ENCODE data around the gene ICAM2. TPM values are rescaled to one million over a fixed set of nuclear protein-coding genes. Genes with fewer than 3 reads are reported as not detected.

Gene ICAM2
- total and polyA plus RNA-seq, 2 donors (not counting 3 experiments of a cell fraction or from before 2014, with no cell fraction given), result 586 to 2,377 TPM

DNA sequence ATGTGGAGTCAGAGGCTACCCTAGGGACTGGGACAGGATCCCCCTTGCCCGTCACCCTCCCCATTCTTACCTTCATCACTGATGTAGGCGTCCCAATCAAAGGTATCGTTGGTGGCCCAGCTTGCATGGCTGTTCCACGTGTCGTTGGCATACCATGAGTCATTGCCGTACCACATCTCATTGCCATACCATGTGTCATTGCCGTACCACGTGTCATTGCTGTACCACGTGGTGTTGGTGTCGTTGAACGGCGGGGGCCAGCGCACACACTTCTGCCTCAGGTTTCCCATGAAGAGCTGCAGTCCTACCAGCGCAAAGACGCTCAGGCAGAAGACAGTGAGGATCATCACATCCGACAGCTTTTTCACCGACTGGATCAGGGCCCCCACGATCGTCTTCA, 52.5 kb downstream of the ICAM2 start:
- H3K9ac ChIP-seq (replicated peaks; ENCODE audit: extremely low read depth, insufficient read depth, low read length), result no peak overlapping the region
- H3K9me1 ChIP-seq (replicated peaks; ENCODE audit: control insufficient read depth, extremely low read depth, insufficient read depth, low read length), result no peaks in the 10 kb centered on the region
- H3K9me3 ChIP-seq (replicated peaks; ENCODE audit: control insufficient read depth, insufficient read depth, low read length), result no peaks in the 10 kb centered on the region
- no peaks in the 10 kb centered on the region for H3K27me3 ChIP-seq (ENCODE audit: control insufficient read depth in 2 of 2, insufficient read depth in 2 of 2, low read length in 2 of 2)
- BruUV-seq (replicated peaks), result no TSS peak
- TF ChIP-seq GATA2 (IDR thresholded peaks at IDR 0.05; ENCODE audit: insufficient read depth, insufficient read length, low read depth, low read length), result no peak
- no peak for TF ChIP-seq JUN (IDR thresholded peaks at IDR 0.05; ENCODE audit: borderline replicate concordance, insufficient read depth, insufficient read length, low read depth)
- no peak for TF ChIP-seq POLR2AphosphoS5 (IDR thresholded peaks at IDR 0.05; ENCODE audit: insufficient read depth, low read depth, low read length)
- TF ChIP-seq, protein P1, sequence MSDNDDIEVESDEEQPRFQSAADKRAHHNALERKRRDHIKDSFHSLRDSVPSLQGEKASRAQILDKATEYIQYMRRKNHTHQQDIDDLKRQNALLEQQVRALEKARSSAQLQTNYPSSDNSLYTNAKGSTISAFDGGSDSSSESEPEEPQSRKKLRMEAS (IDR thresholded peaks at IDR 0.05; ENCODE audit: insufficient read depth, insufficient read length), result no peak
- TF ChIP-seq MYC (IDR thresholded peaks at IDR 0.05; ENCODE audit: low read depth, low read length), result no peak
- TF ChIP-seq FOS (IDR thresholded peaks at IDR 0.05; ENCODE audit: borderline replicate concordance, insufficient read depth, low read length), result no peak
- TF ChIP-seq POLR2A (IDR thresholded peaks at IDR 0.05; ENCODE audit: low read depth, low read length), result no peak
- no peak for TF ChIP-seq EZH2 (IDR thresholded peaks at IDR 0.05; ENCODE audit: borderline replicate concordance, low read depth, low read length, severe bottlenecking)
- TF ChIP-seq, protein P2, sequence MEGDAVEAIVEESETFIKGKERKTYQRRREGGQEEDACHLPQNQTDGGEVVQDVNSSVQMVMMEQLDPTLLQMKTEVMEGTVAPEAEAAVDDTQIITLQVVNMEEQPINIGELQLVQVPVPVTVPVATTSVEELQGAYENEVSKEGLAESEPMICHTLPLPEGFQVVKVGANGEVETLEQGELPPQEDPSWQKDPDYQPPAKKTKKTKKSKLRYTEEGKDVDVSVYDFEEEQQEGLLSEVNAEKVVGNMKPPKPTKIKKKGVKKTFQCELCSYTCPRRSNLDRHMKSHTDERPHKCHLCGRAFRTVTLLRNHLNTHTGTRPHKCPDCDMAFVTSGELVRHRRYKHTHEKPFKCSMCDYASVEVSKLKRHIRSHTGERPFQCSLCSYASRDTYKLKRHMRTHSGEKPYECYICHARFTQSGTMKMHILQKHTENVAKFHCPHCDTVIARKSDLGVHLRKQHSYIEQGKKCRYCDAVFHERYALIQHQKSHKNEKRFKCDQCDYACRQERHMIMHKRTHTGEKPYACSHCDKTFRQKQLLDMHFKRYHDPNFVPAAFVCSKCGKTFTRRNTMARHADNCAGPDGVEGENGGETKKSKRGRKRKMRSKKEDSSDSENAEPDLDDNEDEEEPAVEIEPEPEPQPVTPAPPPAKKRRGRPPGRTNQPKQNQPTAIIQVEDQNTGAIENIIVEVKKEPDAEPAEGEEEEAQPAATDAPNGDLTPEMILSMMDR (IDR thresholded peaks at IDR 0.05; ENCODE audit: extremely low read depth in 1 of 2, insufficient read depth in 1 of 2, low read depth in 1 of 2, low read length in 2 of 2), result no peak
- ChIA-PET CTCF (interaction anchor here (1.0 to 3.8 kb wide), 6 partner anchors 10 to 48 kb away, joined by 3 to 24 read pairs (median 6); no protein-coding TSS in a partner anchor), POLR2A (interaction anchor here (1.3 kb wide), 1 partner anchor 8 kb away, joined by 3 read pairs; no protein-coding TSS in a partner anchor)
- no peaks in the 10 kb centered on the region for H3K4me1 ChIP-seq (ENCODE audit: control insufficient read depth, extremely low read depth, insufficient read depth, low read length)
- no peaks in the 10 kb centered on the region for H3K79me2 ChIP-seq (ENCODE audit: control insufficient read depth, insufficient read depth, low read length)
- no peaks in the 10 kb centered on the region for H3K36me3 ChIP-seq (ENCODE audit: control insufficient read depth in 2 of 2, extremely low read depth in 1 of 2, insufficient read depth in 2 of 2, low read length in 2 of 2)
- intact Hi-C loops (cut with micrococcal nuclease), result no loop called here
- dilution Hi-C loops (cut with MboI; ENCODE audit: extremely low pct_ligation_motif_present, low sequenced_read_pairs), result no loop called here
- H4K20me1 ChIP-seq (replicated peaks; ENCODE audit: control insufficient read depth, extremely low read depth, insufficient read depth, low read length), result no peaks in the 10 kb centered on the region
- no peak overlapping the region for H3K27ac ChIP-seq (ENCODE audit: insufficient read depth, low read depth, low read length)
- no peak overlapping the region for H3K4me3 ChIP-seq (replicated peaks in 1 of 3; ENCODE audit: insufficient read depth in 1 of 3, low read depth in 1 of 3, low read length in 3 of 3)
- FAIRE-seq (no peak), DNase-seq (ENCODE audit: low read depth, low spot score) (no peak)
- no peak overlapping the region for H3K4me2 ChIP-seq (ENCODE audit: insufficient read depth, low read length)
- H2AFZ ChIP-seq (ENCODE audit: low read depth, low read length), result no peak overlapping the region
